Measurements from ENCODE around the gene ANKRD12. TPM values are rescaled to one million over a fixed set of nuclear protein-coding genes. Genes with fewer than 3 reads are reported as not detected.
A peak's percentile ranks its signal among the peaks of the same experiment; 100 is the strongest.

ANKRD12 gene
- total and polyA plus RNA-seq, 7 experiments from 2014 or later = 48.7 to 274 (median 154) TPM

- DNase-seq (no peak), ATAC-seq (no peak)
- Mint-ChIP-seq H3K27ac (no peak overlapping the region), H3K9me3 (peaks cover 3 to 59% (median 22%) of the 10 kb centered on the region in 11 donors), H3K27me3 (no peaks in the 10 kb centered on the region), H3K4me1 (no peaks in the 10 kb centered on the region), H3K4me3 (peak overlapping the region in 1 of 10 donors; percentile 34), H3K36me3 (peaks cover 4 to 25% (median 17%) of the 10 kb centered on the region in 5 donors)
- Histone ChIP-seq H3K36me3 (ENCODE audit: control insufficient read depth in 2 of 3, insufficient read depth in 3 of 3, low read length in 3 of 3) (no peaks in the 10 kb centered on the region), H3K4me3 (ENCODE audit: low read length) (no peak overlapping the region), H3K9me3 (ENCODE audit: control insufficient read depth in 2 of 3, low read length in 3 of 3) (peaks cover 0 to 27% (median 0%) of the 10 kb centered on the region in 3 experiments), H3K27ac (ENCODE audit: low read depth, low read length) (no peak overlapping the region), H3K27me3 (ENCODE audit: control insufficient read depth in 2 of 2, insufficient read depth in 2 of 2, low read length in 2 of 2) (no peaks in the 10 kb centered on the region), H3K4me1 (ENCODE audit: control insufficient read depth in 2 of 2, insufficient read depth in 2 of 2, low read length in 2 of 2) (no peaks in the 10 kb centered on the region)
- CTCF ChIA-PET = no interaction called here
- POLR2A ChIA-PET = interaction anchor here (0.6 kb wide), 1 partner anchor 9 kb away, joined by 4 read pairs; no protein-coding TSS in a partner anchor
- intact Hi-C loops (cut with micrococcal nuclease) = no loop called here
Measured at GRCh38 chr18:9292047-9292446, 155.5 kb downstream of the ANKRD12 start.

- Histone ChIP-seq H3K4me1 (ENCODE audit: control insufficient read depth in 2 of 2, insufficient read depth in 2 of 2, low read length in 2 of 2) (no peaks in the 10 kb centered on the region), H3K27me3 (ENCODE audit: control insufficient read depth in 2 of 2, insufficient read depth in 2 of 2, low read length in 2 of 2) (no peaks in the 10 kb centered on the region), H3K36me3 (ENCODE audit: control insufficient read depth in 2 of 3, insufficient read depth in 3 of 3, low read length in 3 of 3) (no peaks in the 10 kb centered on the region), H3K27ac (ENCODE audit: low read depth, low read length) (no peak overlapping the region), H3K4me3 (ENCODE audit: low read length) (no peak overlapping the region), H3K9me3 (ENCODE audit: control insufficient read depth in 2 of 3, low read length in 3 of 3) (peaks cover 0 to 27% (median 0%) of the 10 kb centered on the region in 3 experiments)
- ChIA-PET CTCF (interaction anchor here (0.6 kb wide), 1 partner anchor 299 kb away, joined by 3 read pairs; no protein-coding TSS in a partner anchor), POLR2A (no interaction called here)
- H3K4me3 Mint-ChIP-seq = no peak overlapping the region
- peaks cover 3 to 57% (median 19%) of the 10 kb centered on the region in 11 donors for H3K9me3 Mint-ChIP-seq
- intact Hi-C loops (cut with micrococcal nuclease) = no loop called here
- H3K36me3 Mint-ChIP-seq = peaks cover 4 to 27% (median 14%) of the 10 kb centered on the region in 5 donors
- DNase-seq (no peak), ATAC-seq (no peak)
- H3K4me1 Mint-ChIP-seq = no peaks in the 10 kb centered on the region
- no peak overlapping the region for H3K27ac Mint-ChIP-seq
- H3K27me3 Mint-ChIP-seq = no peaks in the 10 kb centered on the region
Measured at GRCh38 chr18:9293948-9294347, 157.4 kb downstream of the ANKRD12 start.

- ATAC-seq (no peak), DNase-seq (no peak)
- Histone ChIP-seq H3K27ac (ENCODE audit: low read depth, low read length) (no peak overlapping the region), H3K36me3 (ENCODE audit: control insufficient read depth in 2 of 3, insufficient read depth in 3 of 3, low read length in 3 of 3) (no peaks in the 10 kb centered on the region), H3K27me3 (ENCODE audit: control insufficient read depth in 2 of 2, insufficient read depth in 2 of 2, low read length in 2 of 2) (no peaks in the 10 kb centered on the region), H3K9me3 (ENCODE audit: control insufficient read depth in 2 of 3, low read length in 3 of 3) (peaks cover 0 to 20% (median 0%) of the 10 kb centered on the region in 3 experiments), H3K4me3 (ENCODE audit: low read length) (no peak overlapping the region), H3K4me1 (ENCODE audit: control insufficient read depth in 2 of 2, insufficient read depth in 2 of 2, low read length in 2 of 2) (no peaks in the 10 kb centered on the region)
- POLR2A ChIA-PET = no interaction called here
- intact Hi-C loops (cut with micrococcal nuclease) = no loop called here
- Mint-ChIP-seq H3K4me1 (no peaks in the 10 kb centered on the region), H3K27ac (no peak overlapping the region), H3K9me3 (peaks cover 3 to 53% (median 19%) of the 10 kb centered on the region in 11 donors), H3K4me3 (no peak overlapping the region), H3K27me3 (no peaks in the 10 kb centered on the region), H3K36me3 (peaks cover 4 to 26% (median 14%) of the 10 kb centered on the region in 5 donors)
- CTCF ChIA-PET = no interaction called here
Measured at GRCh38 chr18:9296233-9297006, 159.8 kb downstream of the ANKRD12 start.

- Mint-ChIP-seq H3K27ac (no peak overlapping the region), H3K36me3 (peaks cover 4 to 24% (median 12%) of the 10 kb centered on the region in 5 donors), H3K4me3 (no peak overlapping the region), H3K27me3 (peaks cover 0 to under 1% (median 0%) of the 10 kb centered on the region in 5 donors), H3K9me3 (peaks cover 0 to 53% (median 16%) of the 10 kb centered on the region in 11 donors), H3K4me1 (no peaks in the 10 kb centered on the region)
- H3K4me1 ChIP-seq (ENCODE audit: control insufficient read depth in 2 of 2, insufficient read depth in 2 of 2, low read length in 2 of 2) = no peaks in the 10 kb centered on the region
- no peak for DNase-seq
- no peak overlapping the region for H3K4me3 ChIP-seq (ENCODE audit: low read length)
- intact Hi-C loops (cut with micrococcal nuclease) = no loop called here
- ChIA-PET POLR2A (no interaction called here), CTCF (no interaction called here)
- H3K27me3 ChIP-seq (ENCODE audit: control insufficient read depth in 2 of 2, insufficient read depth in 2 of 2, low read length in 2 of 2) = no peaks in the 10 kb centered on the region
- no peak overlapping the region for H3K27ac ChIP-seq (ENCODE audit: low read depth, low read length)
- H3K9me3 ChIP-seq (ENCODE audit: control insufficient read depth in 2 of 3, low read length in 3 of 3) = peaks cover 0 to 20% (median 0%) of the 10 kb centered on the region in 3 experiments
- ATAC-seq = no peak
- no peaks in the 10 kb centered on the region for H3K36me3 ChIP-seq (ENCODE audit: control insufficient read depth in 2 of 3, insufficient read depth in 3 of 3, low read length in 3 of 3)
Measured at GRCh38 chr18:9297007-9297393, 160.4 kb downstream of the ANKRD12 start.

GRCh38 chr18:9304388-9305070, 167.9 kb downstream of the ANKRD12 start:
- CTCF ChIA-PET = no interaction called here
- Histone ChIP-seq H3K27ac (ENCODE audit: low read depth, low read length) (no peak overlapping the region), H3K27me3 (ENCODE audit: control insufficient read depth in 2 of 2, insufficient read depth in 2 of 2, low read length in 2 of 2) (no peaks in the 10 kb centered on the region), H3K9me3 (ENCODE audit: control insufficient read depth in 2 of 3, low read length in 3 of 3) (peaks cover 0 to 11% (median 0%) of the 10 kb centered on the region in 3 experiments), H3K36me3 (ENCODE audit: control insufficient read depth in 2 of 3, insufficient read depth in 3 of 3, low read length in 3 of 3) (no peaks in the 10 kb centered on the region), H3K4me3 (ENCODE audit: low read length) (no peak overlapping the region), H3K4me1 (ENCODE audit: control insufficient read depth in 2 of 2, insufficient read depth in 2 of 2, low read length in 2 of 2) (no peaks in the 10 kb centered on the region)
- DNase-seq (no peak), ATAC-seq (no peak)
- Mint-ChIP-seq H3K4me3 (no peak overlapping the region), H3K9me3 (peaks cover 12 to 75% (median 45%) of the 10 kb centered on the region in 11 donors), H3K36me3 (peaks cover 0 to 22% (median 11%) of the 10 kb centered on the region in 5 donors), H3K27me3 (peaks cover 4 to 27% (median 7%) of the 10 kb centered on the region in 5 donors), H3K4me1 (peaks cover 0 to 1% (median 0%) of the 10 kb centered on the region in 7 donors), H3K27ac (peak overlapping the region in 1 of 9 donors; percentile 9)
- intact Hi-C loops (cut with micrococcal nuclease) = no loop called here
- POLR2A ChIA-PET = interaction anchor here (0.7 kb wide), 1 partner anchor 170 kb away, joined by 3 read pairs; no protein-coding TSS in a partner anchor

- Mint-ChIP-seq H3K4me3 (no peak overlapping the region), H3K36me3 (peaks cover 0 to 14% (median 7%) of the 10 kb centered on the region in 5 donors), H3K9me3 (peaks cover 5 to 26% (median 9%) of the 10 kb centered on the region in 11 donors), H3K27me3 (peaks cover 7 to 24% (median 20%) of the 10 kb centered on the region in 5 donors), H3K4me1 (peaks cover 0 to 2% (median 0%) of the 10 kb centered on the region in 7 donors), H3K27ac (no peak overlapping the region)
- intact Hi-C loops (cut with micrococcal nuclease) = no loop called here
- POLR2A ChIA-PET = no interaction called here
- CTCF ChIA-PET = no interaction called here
- no peak overlapping the region for H3K4me3 ChIP-seq (ENCODE audit: low read length)
- no peaks in the 10 kb centered on the region for H3K36me3 ChIP-seq (ENCODE audit: control insufficient read depth in 2 of 3, insufficient read depth in 3 of 3, low read length in 3 of 3)
- no peak for DNase-seq
- H3K4me1 ChIP-seq (ENCODE audit: control insufficient read depth in 2 of 2, insufficient read depth in 2 of 2, low read length in 2 of 2) = no peaks in the 10 kb centered on the region
- H3K27ac ChIP-seq (ENCODE audit: low read depth, low read length) = no peak overlapping the region
- no peaks in the 10 kb centered on the region for H3K27me3 ChIP-seq (ENCODE audit: control insufficient read depth in 2 of 2, insufficient read depth in 2 of 2, low read length in 2 of 2)
- no peak for ATAC-seq
- H3K9me3 ChIP-seq (ENCODE audit: control insufficient read depth in 2 of 3, low read length in 3 of 3) = no peaks in the 10 kb centered on the region
Measured at GRCh38 chr18:9319333-9319732, 182.8 kb downstream of the ANKRD12 start.

Data from naive thymus-derived CD4-positive, alpha-beta T cell (primary cell).